Right lobe of liver (tissue), 6 donors: Measurements from ENCODE around the gene BCL2. TPM values are rescaled to one million over a fixed set of nuclear protein-coding genes. Genes with fewer than 3 reads are reported as not detected.

Experiments
- ATAC-seq, 4 donors: fragments of 200-7000 bp; cut with Tn5 transposase; one replicate each; pipeline ENCODE4 v1.9.1; 2020; ENCODE audit warnings: mild to moderate bottlenecking in 4 of 4, moderate library complexity in 4 of 4
- DNase-seq, 3 donors: peaks; one replicate each; pipeline ENCODE4 v3.0.0-alpha.2; 2020
- H3K27ac ChIP-seq, 3 donors: fragments of 200-600 bp; one replicate each; pipeline ENCODE4 v1.8.0; 2022
- H3K27me3 ChIP-seq, 2 donors: fragments of 200-600 bp; one replicate each; pipeline ENCODE4 v1.8.0; 2022
- H3K36me3 ChIP-seq, 4 donors: fragments of 200-600 bp; sonication (generic) in 1 of 4; one replicate each; pipeline versions ENCODE4 v1.5.1 to v1.8.0; 2017 to 2022; ENCODE audit warnings: control low read depth in 1 of 4
- H3K4me1 ChIP-seq, 4 donors: fragments of 200-600 bp; sonication (generic) in 1 of 4; one replicate each; pipeline versions ENCODE4 v1.5.1 to v1.8.0; 2017 to 2022; ENCODE audit warnings: control low read depth in 1 of 4
- H3K4me3 ChIP-seq, 3 donors: fragments of 200-600 bp; one replicate each; pipeline ENCODE4 v1.8.0; 2022
- H3K9me3 ChIP-seq, 4 donors: fragments of 200-600 bp; sonication (generic) in 1 of 4; one replicate each; pipeline versions ENCODE4 v1.5.1 to v1.8.0; 2017 to 2022; ENCODE audit warnings: control low read depth in 1 of 4
- POLR2A ChIP-seq: fragments of 450-650 bp; IDR thresholded peaks from one replicate; pipeline ENCODE4 v1.6.1; 2017; ENCODE audit warnings: antibody characterized with exemption, mild to moderate bottlenecking
- WGBS: methylation state at CpG from one replicate; pipeline ENCODE4 v1.1.6; 2018; ENCODE audit warnings: low coverage, low lambda C conversion rate; ENCODE audit not compliant: insufficient coverage; ENCODE audit errors: missing lambda C conversion rate; 5-methylcytosine and 5-hydroxymethylcytosine counted together
- intact Hi-C, 2 donors: fragments of 100-400 bp; cut with DNase I; formaldehyde crosslinking; loops; one replicate each; pipeline versions ENCODE4 v1.11.2 to v1.14.1; 2022
- total RNA-seq, 6 experiments: library from RNA; depleted of rRNA in 2 of 6; stranded (reverse); fragments of >200 nt in 2 of 6; fragmentation: NEBNext Ultra II Directional in 3 of 6; extraction: Animal tissue kit (Norgen Biotek cat#: 25700) in 3 of 6; gene quantifications; one replicate each; pipeline versions ENCODE4 v1.1.0 to v1.2.4, GENCODE V29; 2016 to 2023
- TF ChIP-seq, protein P1 (sequence below), 4 donors: fragments of 200-600 bp in 3 of 4; fragments of 450-650 bp in 1 of 4; IDR thresholded peaks; one replicate each; pipeline versions ENCODE4 v1.5.1 to v1.8.0; 2016 to 2022; ENCODE audit warnings: antibody characterized with exemption in 4 of 4, mild to moderate bottlenecking in 2 of 4
- donor health status: DM: no; HTN: yes; CAD: no.
- donor health status: DM: no; HTN: no; CAD: no.
- donor health status: DM: no; HTN: no; CAD: no.
- donor health status: DM: no; HTN: yes; CAD: no.
- donor health status: DM: no; HTN: yes; CAD: no.

Gene BCL2
- total RNA-seq, 6 experiments from 2014 or later = 0.73 to 4.7 (median 2.7) TPM

GRCh38 chr18:63180321-63180720 lies 139.2 kb downstream of the BCL2 start:
- WGBS = 61% methylated on average over 5 of the region's 11 CpGs
- no peaks in the 10 kb centered on the region for H3K36me3 ChIP-seq
- no peaks in the 10 kb centered on the region for H3K27me3 ChIP-seq
- H3K27ac ChIP-seq = no peak overlapping the region
- TF ChIP-seq POLR2A = no peak
- TF ChIP-seq, protein P1, sequence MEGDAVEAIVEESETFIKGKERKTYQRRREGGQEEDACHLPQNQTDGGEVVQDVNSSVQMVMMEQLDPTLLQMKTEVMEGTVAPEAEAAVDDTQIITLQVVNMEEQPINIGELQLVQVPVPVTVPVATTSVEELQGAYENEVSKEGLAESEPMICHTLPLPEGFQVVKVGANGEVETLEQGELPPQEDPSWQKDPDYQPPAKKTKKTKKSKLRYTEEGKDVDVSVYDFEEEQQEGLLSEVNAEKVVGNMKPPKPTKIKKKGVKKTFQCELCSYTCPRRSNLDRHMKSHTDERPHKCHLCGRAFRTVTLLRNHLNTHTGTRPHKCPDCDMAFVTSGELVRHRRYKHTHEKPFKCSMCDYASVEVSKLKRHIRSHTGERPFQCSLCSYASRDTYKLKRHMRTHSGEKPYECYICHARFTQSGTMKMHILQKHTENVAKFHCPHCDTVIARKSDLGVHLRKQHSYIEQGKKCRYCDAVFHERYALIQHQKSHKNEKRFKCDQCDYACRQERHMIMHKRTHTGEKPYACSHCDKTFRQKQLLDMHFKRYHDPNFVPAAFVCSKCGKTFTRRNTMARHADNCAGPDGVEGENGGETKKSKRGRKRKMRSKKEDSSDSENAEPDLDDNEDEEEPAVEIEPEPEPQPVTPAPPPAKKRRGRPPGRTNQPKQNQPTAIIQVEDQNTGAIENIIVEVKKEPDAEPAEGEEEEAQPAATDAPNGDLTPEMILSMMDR (IDR thresholded peaks at IDR 0.05) = no peak
- ATAC-seq (no peak), DNase-seq (no peak)
- intact Hi-C loops = no loop called here
- no peaks in the 10 kb centered on the region for H3K9me3 ChIP-seq
- H3K4me1 ChIP-seq = no peaks in the 10 kb centered on the region
- no peak overlapping the region for H3K4me3 ChIP-seq

GRCh38 chr18:63179422-63179821 lies 140.1 kb downstream of the BCL2 start:
- ATAC-seq (no peak), DNase-seq (no peak)
- no peak overlapping the region for H3K27ac ChIP-seq
- no peaks in the 10 kb centered on the region for H3K36me3 ChIP-seq
- TF ChIP-seq POLR2A = no peak
- no peaks in the 10 kb centered on the region for H3K4me1 ChIP-seq
- intact Hi-C loops = no loop called here
- H3K9me3 ChIP-seq = no peaks in the 10 kb centered on the region
- H3K27me3 ChIP-seq = no peaks in the 10 kb centered on the region
- H3K4me3 ChIP-seq = no peak overlapping the region
- WGBS = 80% methylated on average over 2 of the region's 9 CpGs

GRCh38 chr18:63178971-63179370 lies 140.6 kb downstream of the BCL2 start:
- ATAC-seq (no peak), DNase-seq (no peak)
- Histone ChIP-seq H3K4me1 (no peaks in the 10 kb centered on the region), H3K27ac (no peak overlapping the region), H3K27me3 (no peaks in the 10 kb centered on the region), H3K4me3 (no peak overlapping the region), H3K36me3 (no peaks in the 10 kb centered on the region), H3K9me3 (no peaks in the 10 kb centered on the region)
- WGBS = no CpG with 5 or more reads among the region's 2 CpGs
- TF ChIP-seq, protein P1 (IDR thresholded peaks at IDR 0.05) = no peak
- TF ChIP-seq POLR2A = no peak
- intact Hi-C loops = no loop called here

- ATAC-seq (no peak), DNase-seq (no peak)
- H3K27me3 ChIP-seq = no peaks in the 10 kb centered on the region
- no peaks in the 10 kb centered on the region for H3K9me3 ChIP-seq
- intact Hi-C loops = no loop called here
- H3K4me1 ChIP-seq = no peaks in the 10 kb centered on the region
- 67% methylated on average over 13 of the region's 25 CpGs for WGBS
- no peaks in the 10 kb centered on the region for H3K36me3 ChIP-seq
- no peak overlapping the region for H3K27ac ChIP-seq
- TF ChIP-seq, protein P1 (IDR thresholded peaks at IDR 0.05) = no peak
- no peak for TF ChIP-seq POLR2A
- no peak overlapping the region for H3K4me3 ChIP-seq
Measured at GRCh38 chr18:63177919-63178821, 141.4 kb downstream of the BCL2 start.

DNA sequence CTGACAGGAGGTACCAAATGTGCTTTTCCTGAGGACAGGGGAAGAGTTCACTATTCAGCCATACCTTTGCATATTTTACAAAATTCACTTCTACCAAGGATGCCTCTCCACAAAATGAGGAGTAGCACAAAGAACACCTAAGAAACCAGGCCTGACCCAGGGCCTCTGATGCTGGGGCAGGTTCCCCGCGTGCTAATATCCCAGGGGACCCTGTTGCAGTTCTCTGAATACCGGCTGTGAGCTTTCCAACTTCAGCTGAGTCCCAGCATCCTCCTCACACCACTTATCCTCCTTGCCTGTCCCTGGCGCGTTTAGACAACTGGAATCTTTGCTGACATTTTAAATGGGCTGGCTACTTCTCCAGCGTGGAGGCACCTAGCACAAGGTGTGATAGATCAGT lies 142.3 kb downstream of the BCL2 start:
- H3K4me1 ChIP-seq = no peaks in the 10 kb centered on the region
- 71% methylated on average over 3 of the region's 6 CpGs for WGBS
- no peaks in the 10 kb centered on the region for H3K27me3 ChIP-seq
- DNase-seq (no peak), ATAC-seq (no peak)
- intact Hi-C loops = no loop called here
- H3K27ac ChIP-seq = no peak overlapping the region
- TF ChIP-seq, protein P1 (IDR thresholded peaks at IDR 0.05) = no peak
- H3K9me3 ChIP-seq = no peaks in the 10 kb centered on the region
- H3K4me3 ChIP-seq = no peak overlapping the region
- H3K36me3 ChIP-seq = no peaks in the 10 kb centered on the region
